BLaER1 (cell line): ENCODE measurements around the gene ITSN1.

Source experiments
- H3K27ac ChIP-seq: shearing (Covaris generic); formaldehyde crosslinking; 2 replicates; pipeline ENCODE4 v1.8.1; 2022
- H3K27me3 ChIP-seq: shearing (Covaris generic); formaldehyde crosslinking; 2 replicates; pipeline ENCODE4 v1.8.1; 2022
- H3K36me3 ChIP-seq: shearing (Covaris generic); formaldehyde crosslinking; 2 replicates; pipeline ENCODE4 v1.8.1; 2022
- H3K4me1 ChIP-seq: shearing (Covaris generic); formaldehyde crosslinking; 2 replicates; pipeline ENCODE4 v1.8.1; 2022
- H3K4me2 ChIP-seq: shearing (Covaris generic); formaldehyde crosslinking; 2 replicates; pipeline ENCODE4 v1.8.1; 2022
- H3K4me3 ChIP-seq: shearing (Covaris generic); formaldehyde crosslinking; 2 replicates; pipeline ENCODE4 v1.8.1; 2022
- H3K9ac ChIP-seq: shearing (Covaris generic); formaldehyde crosslinking; 2 replicates; pipeline ENCODE4 v1.8.1; 2022
- H3K9me3 ChIP-seq: shearing (Covaris generic); formaldehyde crosslinking; 2 replicates; pipeline ENCODE4 v1.8.1; 2022
- H4K20me1 ChIP-seq: shearing (Covaris generic); formaldehyde crosslinking; 2 replicates; pipeline ENCODE4 v1.8.1; 2022
- Cebpa-rat ChIP-seq: shearing (Covaris generic); IDR thresholded peaks from 2 replicates; pipeline ENCODE4 v1.8.1; 2022

Gene ITSN1

GRCh38 chr21:33691945-33692603 is 49.8 kb downstream of the ITSN1 start:
- no peaks in the 10 kb centered on the region for H4K20me1 ChIP-seq
- no peaks in the 10 kb centered on the region for H3K4me1 ChIP-seq
- H3K4me3 ChIP-seq = no peak overlapping the region
- H3K9ac ChIP-seq = no peak overlapping the region
- H3K27me3 ChIP-seq = no peaks in the 10 kb centered on the region
- H3K4me2 ChIP-seq = no peak overlapping the region
- no peak for TF ChIP-seq Cebpa-rat
- no peaks in the 10 kb centered on the region for H3K36me3 ChIP-seq
- H3K27ac ChIP-seq = no peak overlapping the region
- no peaks in the 10 kb centered on the region for H3K9me3 ChIP-seq

- no peak overlapping the region for H3K4me2 ChIP-seq
- no peak for TF ChIP-seq Cebpa-rat
These were observed 53.5 kb downstream of the ITSN1 start for GRCh38 chr21:33695813-33696212.

GRCh38 chr21:33696465-33696864 is 54.2 kb downstream of the ITSN1 start:
- Histone ChIP-seq H3K9me3 (no peaks in the 10 kb centered on the region), H3K4me3 (no peak overlapping the region), H4K20me1 (no peaks in the 10 kb centered on the region), H3K4me1 (no peaks in the 10 kb centered on the region), H3K4me2 (no peak overlapping the region), H3K27me3 (no peaks in the 10 kb centered on the region), H3K9ac (no peak overlapping the region), H3K36me3 (no peaks in the 10 kb centered on the region), H3K27ac (no peak overlapping the region)
- TF ChIP-seq Cebpa-rat = no peak

More at GRCh38 chr21:33695813-33696212, 53.5 kb downstream of the ITSN1 start:
- H3K9ac ChIP-seq = no peak overlapping the region
- H3K27me3 ChIP-seq = no peaks in the 10 kb centered on the region
- no peak overlapping the region for H3K27ac ChIP-seq
- no peaks in the 10 kb centered on the region for H4K20me1 ChIP-seq
- H3K4me3 ChIP-seq = no peak overlapping the region
- no peaks in the 10 kb centered on the region for H3K4me1 ChIP-seq
- H3K9me3 ChIP-seq = no peaks in the 10 kb centered on the region
- H3K36me3 ChIP-seq = no peaks in the 10 kb centered on the region

- H3K4me1 ChIP-seq = no peaks in the 10 kb centered on the region
- H3K36me3 ChIP-seq = no peaks in the 10 kb centered on the region
- no peaks in the 10 kb centered on the region for H3K9me3 ChIP-seq
- no peak overlapping the region for H3K4me2 ChIP-seq
- no peak overlapping the region for H3K9ac ChIP-seq
- no peak overlapping the region for H3K27ac ChIP-seq
- no peaks in the 10 kb centered on the region for H4K20me1 ChIP-seq
- no peak overlapping the region for H3K4me3 ChIP-seq
- H3K27me3 ChIP-seq = no peaks in the 10 kb centered on the region
- TF ChIP-seq Cebpa-rat = no peak
These were observed 56.0 kb downstream of the ITSN1 start for GRCh38 chr21:33698087-33698860.

- Histone ChIP-seq H3K9ac (no peak overlapping the region), H3K27me3 (no peaks in the 10 kb centered on the region), H3K9me3 (no peaks in the 10 kb centered on the region), H4K20me1 (no peaks in the 10 kb centered on the region), H3K36me3 (no peaks in the 10 kb centered on the region), H3K4me2 (no peak overlapping the region), H3K4me1 (no peaks in the 10 kb centered on the region), H3K4me3 (no peak overlapping the region), H3K27ac (no peak overlapping the region)
- TF ChIP-seq Cebpa-rat = no peak
These were observed 57.0 kb downstream of the ITSN1 start for GRCh38 chr21:33699277-33699676.

- no peaks in the 10 kb centered on the region for H3K27me3 ChIP-seq
- H3K27ac ChIP-seq = no peak overlapping the region
These were observed 58.2 kb downstream of the ITSN1 start for GRCh38 chr21:33700491-33700890.

GRCh38 chr21:33703750-33704606 is 61.7 kb downstream of the ITSN1 start:
- no peak overlapping the region for H3K4me3 ChIP-seq
- no peaks in the 10 kb centered on the region for H3K36me3 ChIP-seq
- H3K9ac ChIP-seq = no peak overlapping the region
- no peaks in the 10 kb centered on the region for H3K4me1 ChIP-seq
- no peaks in the 10 kb centered on the region for H3K27me3 ChIP-seq
- TF ChIP-seq Cebpa-rat = no peak
- peaks cover 21% of the 10 kb centered on the region for H3K9me3 ChIP-seq
- H4K20me1 ChIP-seq = no peaks in the 10 kb centered on the region
- H3K27ac ChIP-seq = no peak overlapping the region
- H3K4me2 ChIP-seq = no peak overlapping the region

More at GRCh38 chr21:33700491-33700890, 58.2 kb downstream of the ITSN1 start:
- Histone ChIP-seq H3K4me2 (no peak overlapping the region), H3K4me1 (no peaks in the 10 kb centered on the region), H3K36me3 (no peaks in the 10 kb centered on the region), H4K20me1 (no peaks in the 10 kb centered on the region), H3K9me3 (no peaks in the 10 kb centered on the region), H3K4me3 (no peak overlapping the region), H3K9ac (no peak overlapping the region)
- TF ChIP-seq Cebpa-rat = no peak

GRCh38 chr21:33707846-33708245 is 65.5 kb downstream of the ITSN1 start:
- Histone ChIP-seq H3K4me1 (no peaks in the 10 kb centered on the region), H3K4me3 (no peak overlapping the region)

GRCh38 chr21:33708874-33709273 is 66.6 kb downstream of the ITSN1 start:
- Histone ChIP-seq H3K4me2 (no peak overlapping the region), H3K4me1 (no peaks in the 10 kb centered on the region), H3K36me3 (no peaks in the 10 kb centered on the region), H3K27me3 (no peaks in the 10 kb centered on the region), H3K9me3 (peaks cover 37% of the 10 kb centered on the region), H3K27ac (no peak overlapping the region), H3K4me3 (no peak overlapping the region), H4K20me1 (no peaks in the 10 kb centered on the region), H3K9ac (no peak overlapping the region)
- no peak for TF ChIP-seq Cebpa-rat

More at GRCh38 chr21:33707846-33708245, 65.5 kb downstream of the ITSN1 start:
- Histone ChIP-seq H3K27me3 (no peaks in the 10 kb centered on the region), H3K36me3 (no peaks in the 10 kb centered on the region), H3K27ac (no peak overlapping the region), H3K9me3 (peaks cover 37% of the 10 kb centered on the region), H4K20me1 (no peaks in the 10 kb centered on the region), H3K4me2 (no peak overlapping the region), H3K9ac (no peak overlapping the region)
- no peak for TF ChIP-seq Cebpa-rat
